HUES48 (cell line): Measurements from ENCODE around the gene PDE6A.
"Not testable (repeated sequence)": the region's sequence is repeated elsewhere in the genome, so short reads cannot be mapped to it uniquely, and the experiment has no call there.

Experiments used
- H3K27ac ChIP-seq: one replicate; pipeline ENCODE4 v1.7.0; 2013; ENCODE audit warnings: low read depth, low read length, inconsistent platforms
- H3K27me3 ChIP-seq: 2 replicates; pipeline ENCODE4 v1.6.1; 2013; ENCODE audit warnings: mild to moderate bottlenecking, low read length; ENCODE audit not compliant: control insufficient read depth, insufficient read depth
- H3K36me3 ChIP-seq: 2 replicates; pipeline ENCODE4 v1.6.1; 2013; ENCODE audit warnings: low read length; ENCODE audit not compliant: control insufficient read depth, insufficient read depth
- H3K4me1 ChIP-seq: 2 replicates; pipeline ENCODE4 v1.6.1; 2013; ENCODE audit warnings: mild to moderate bottlenecking, low read length; ENCODE audit not compliant: control insufficient read depth, insufficient read depth
- H3K4me3 ChIP-seq: 2 replicates; pipeline ENCODE4 v1.5.1; 2013; ENCODE audit warnings: mild to moderate bottlenecking, low read depth, low read length
- H3K9ac ChIP-seq: 2 replicates; pipeline ENCODE4 v1.6.1; 2013; ENCODE audit warnings: mild to moderate bottlenecking, low read depth, low read length, moderate library complexity
- H3K9me3 ChIP-seq: 2 replicates; pipeline ENCODE4 v1.6.1; 2013; ENCODE audit warnings: low read length; ENCODE audit not compliant: control insufficient read depth, insufficient read depth

PDE6A gene

DNA sequence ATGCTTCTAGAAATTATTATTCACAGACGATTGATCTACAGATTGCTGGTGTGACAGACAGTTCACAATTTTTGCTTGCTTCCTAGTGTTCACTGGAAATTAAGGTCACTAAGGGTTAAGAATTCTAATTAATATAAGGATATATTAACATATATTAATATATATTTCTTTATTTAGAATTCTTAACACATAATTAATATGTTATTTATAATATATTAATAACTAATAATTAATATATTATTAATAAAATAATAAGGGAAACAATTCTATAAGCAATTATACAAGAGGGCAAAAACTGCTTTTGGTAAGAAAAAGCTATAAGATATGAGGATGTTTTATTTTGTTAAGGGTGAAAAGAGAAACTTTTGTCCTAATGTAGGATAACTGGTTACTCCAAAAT is 56.3 kb downstream of the PDE6A start:
- no peaks in the 10 kb centered on the region for H3K36me3 ChIP-seq
- H3K27me3 ChIP-seq = no peaks in the 10 kb centered on the region
- H3K9ac ChIP-seq = no peak overlapping the region
- no peaks in the 10 kb centered on the region for H3K9me3 ChIP-seq
- H3K27ac ChIP-seq = no peak overlapping the region
- no peak overlapping the region for H3K4me3 ChIP-seq
- no peaks in the 10 kb centered on the region for H3K4me1 ChIP-seq

DNA sequence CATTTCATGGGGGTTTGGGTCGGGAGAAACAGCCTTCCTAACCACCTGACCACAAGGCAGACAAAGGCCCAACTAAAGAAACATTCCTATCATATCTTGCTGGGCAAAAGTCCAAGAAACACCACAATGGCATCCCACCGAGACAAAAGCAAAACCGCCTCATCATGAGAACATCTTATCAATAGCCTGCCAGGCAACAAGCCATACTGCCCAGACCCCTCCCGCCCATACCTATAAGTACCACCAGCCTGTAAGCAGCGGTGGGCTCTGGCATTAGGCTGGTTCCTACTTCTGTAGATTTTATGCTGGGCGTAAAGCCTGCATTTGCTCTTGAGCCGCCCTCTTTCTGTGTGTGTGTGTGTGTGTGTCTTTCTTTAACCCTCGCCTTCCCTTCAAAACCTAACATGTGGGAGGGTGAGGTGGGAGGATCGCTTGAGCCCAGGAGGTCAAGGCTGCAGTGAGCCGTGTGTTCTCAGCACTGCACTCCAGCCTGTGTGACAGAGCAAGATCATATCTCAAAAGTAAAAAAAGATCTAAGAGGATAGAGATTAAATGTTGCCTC is 56.9 kb downstream of the PDE6A start:
- H3K27ac ChIP-seq = no peak overlapping the region
- no peaks in the 10 kb centered on the region for H3K4me1 ChIP-seq
- H3K9ac ChIP-seq = no peak overlapping the region
- no peaks in the 10 kb centered on the region for H3K27me3 ChIP-seq
- no peaks in the 10 kb centered on the region for H3K9me3 ChIP-seq
- H3K4me3 ChIP-seq = no peak overlapping the region
- H3K36me3 ChIP-seq = no peaks in the 10 kb centered on the region

DNA sequence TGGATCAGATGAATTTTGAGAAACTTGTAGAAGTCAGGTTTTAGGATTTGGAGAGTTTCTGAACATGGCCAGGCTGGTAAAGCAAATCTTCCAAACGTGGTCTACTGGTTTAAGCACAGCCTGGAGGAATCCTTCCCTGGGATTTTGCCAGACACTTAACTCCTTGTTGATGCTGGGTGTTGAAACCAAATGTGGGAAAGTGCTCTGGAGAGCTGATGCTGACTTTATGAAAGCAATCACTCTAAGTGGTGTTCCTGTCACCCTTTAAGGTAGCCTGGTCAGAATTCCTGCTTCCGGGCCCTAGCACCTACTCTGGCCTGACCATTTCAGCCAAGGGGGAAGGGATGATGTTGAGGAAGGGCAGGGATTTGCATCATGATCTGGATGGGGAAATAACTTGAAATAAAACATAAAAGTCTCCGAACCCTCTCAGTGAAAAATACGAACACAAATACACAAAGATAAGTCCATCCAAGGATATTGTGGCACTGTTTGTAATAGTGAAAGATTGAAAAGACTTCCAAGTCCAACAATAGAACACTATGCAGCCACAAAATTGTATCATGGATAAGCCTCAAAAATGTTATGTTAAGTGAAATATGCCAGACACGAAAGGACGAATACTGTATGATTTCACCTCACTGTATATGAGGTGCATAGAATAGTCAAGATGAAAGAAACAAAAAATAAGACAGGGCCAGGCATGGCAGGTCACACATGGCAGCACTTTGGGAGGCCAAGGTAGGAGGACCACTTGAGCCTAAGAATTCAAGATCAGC is 57.7 kb downstream of the PDE6A start:
- Histone ChIP-seq H3K27me3 (no peaks in the 10 kb centered on the region), H3K4me1 (no peaks in the 10 kb centered on the region), H3K4me3 (no peak overlapping the region), H3K9me3 (no peaks in the 10 kb centered on the region), H3K9ac (no peak overlapping the region), H3K27ac (no peak overlapping the region), H3K36me3 (no peaks in the 10 kb centered on the region)

DNA sequence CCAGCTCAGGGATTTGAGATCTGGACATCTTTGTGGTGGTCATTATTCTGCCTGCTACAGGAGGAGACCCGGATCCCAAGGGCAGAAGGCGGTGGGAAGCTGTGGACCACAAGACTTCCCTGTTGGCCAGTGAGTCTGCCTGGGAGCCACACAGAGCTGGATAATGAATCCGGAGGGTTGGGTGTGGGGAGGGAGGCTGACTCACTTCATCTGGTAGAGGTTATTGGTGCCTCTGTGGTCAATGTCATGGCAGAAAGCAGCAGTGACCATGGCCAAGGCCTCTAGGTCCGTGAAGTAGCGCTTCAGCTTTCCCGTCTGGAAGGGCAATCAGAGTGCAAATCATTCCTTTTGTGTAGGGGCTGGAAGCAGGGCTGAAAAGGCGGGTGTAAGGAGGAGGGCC is 58.5 kb downstream of the PDE6A start:
- Histone ChIP-seq H3K9ac (no peak overlapping the region), H3K27me3 (no peaks in the 10 kb centered on the region), H3K4me1 (no peaks in the 10 kb centered on the region), H3K9me3 (no peaks in the 10 kb centered on the region), H3K27ac (no peak overlapping the region), H3K36me3 (no peaks in the 10 kb centered on the region), H3K4me3 (no peak overlapping the region)

DNA sequence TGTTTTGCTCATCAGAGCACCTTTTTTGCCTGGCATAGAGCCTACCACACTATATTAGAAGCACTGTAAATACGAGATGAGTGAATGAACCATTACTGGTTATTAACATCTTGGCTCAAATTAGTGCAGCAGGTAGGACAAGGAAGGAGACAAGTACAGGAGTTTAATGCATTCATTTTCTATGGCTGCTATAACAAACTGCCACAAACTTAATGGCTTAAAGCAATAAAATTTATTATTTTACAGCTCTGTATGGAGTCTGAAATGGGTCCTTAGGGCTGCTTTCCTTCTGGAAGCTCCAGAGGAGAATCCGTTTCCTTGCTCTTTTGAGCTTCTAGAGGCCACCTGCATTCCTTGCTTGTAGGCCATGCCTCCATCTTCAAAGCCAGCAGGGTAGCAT is 59.1 kb downstream of the PDE6A start:
- Histone ChIP-seq H3K9me3 (no peaks in the 10 kb centered on the region), H3K4me3 (no peak overlapping the region), H3K27me3 (no peaks in the 10 kb centered on the region), H3K27ac (no peak overlapping the region), H3K9ac (no peak overlapping the region), H3K36me3 (no peaks in the 10 kb centered on the region), H3K4me1 (no peaks in the 10 kb centered on the region)

DNA sequence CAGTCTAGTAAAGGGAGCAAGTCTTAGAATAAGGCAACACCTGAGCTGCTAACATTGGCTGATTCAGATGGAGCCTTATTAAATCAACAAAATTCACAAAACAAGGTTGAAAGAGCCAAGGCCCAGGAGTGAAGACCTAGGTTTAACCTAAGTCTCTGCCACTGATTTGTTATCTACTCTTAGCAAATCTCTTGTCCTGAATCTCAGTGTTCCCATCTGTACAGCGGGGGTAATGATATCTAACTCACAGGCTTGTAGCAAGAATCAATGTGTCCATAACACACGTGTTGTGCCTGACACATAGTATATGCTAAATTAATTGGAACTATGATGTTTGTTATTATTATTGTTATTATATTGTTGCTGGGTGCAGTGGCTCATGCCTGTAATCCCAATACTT is 61.0 kb downstream of the PDE6A start:
- Histone ChIP-seq H3K27me3 (no peaks in the 10 kb centered on the region), H3K9me3 (no peaks in the 10 kb centered on the region), H3K36me3 (no peaks in the 10 kb centered on the region), H3K4me3 (no peak overlapping the region), H3K27ac (no peak overlapping the region), H3K4me1 (no peaks in the 10 kb centered on the region), H3K9ac (no peak overlapping the region)

DNA sequence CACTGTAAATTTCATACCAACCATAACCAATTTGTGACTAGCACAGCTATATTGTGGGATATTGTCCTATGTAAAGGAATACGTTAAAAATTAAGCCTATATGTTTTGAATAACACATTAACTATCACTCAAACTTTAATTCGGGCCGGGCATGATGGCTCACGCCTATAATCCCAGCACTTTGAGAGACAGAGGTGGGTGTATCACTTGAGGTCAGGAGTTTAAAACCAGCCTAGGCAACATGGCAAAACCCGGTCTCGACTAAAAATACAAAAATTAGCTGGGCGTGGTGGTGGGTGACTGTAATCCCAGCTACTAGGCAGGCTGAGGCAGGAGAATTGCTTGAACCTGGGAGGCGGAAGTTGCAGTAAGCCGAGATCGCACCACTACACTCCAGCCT is 62.0 kb downstream of the PDE6A start:
- H3K4me1 ChIP-seq, H3K36me3 ChIP-seq, H3K27ac ChIP-seq, H3K4me3 ChIP-seq, H3K9ac ChIP-seq, H3K27me3 ChIP-seq, H3K9me3 ChIP-seq: not testable (repeated sequence)

DNA sequence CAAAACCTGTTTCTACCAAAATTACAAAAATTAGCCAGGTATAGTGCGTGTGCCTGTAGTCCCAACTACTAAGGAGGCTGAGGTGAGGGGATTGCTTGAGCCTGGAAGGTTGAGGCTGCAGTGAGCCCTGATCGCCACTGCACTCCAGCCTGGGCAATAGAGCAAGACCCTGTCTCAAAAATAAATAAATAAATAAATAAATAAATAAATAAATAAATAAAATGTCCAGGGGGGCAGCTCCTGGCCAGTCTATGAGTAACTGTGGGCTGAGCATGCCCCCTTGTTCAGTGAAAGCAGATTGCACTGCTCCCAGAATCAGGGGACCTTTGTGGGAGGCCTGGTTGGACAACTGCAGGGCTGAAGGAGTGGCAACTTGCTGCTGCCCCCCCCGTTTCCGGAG is 62.7 kb downstream of the PDE6A start:
- no peak overlapping the region for H3K9ac ChIP-seq
- no peaks in the 10 kb centered on the region for H3K4me1 ChIP-seq
- H3K27ac ChIP-seq = no peak overlapping the region
- H3K9me3 ChIP-seq = no peaks in the 10 kb centered on the region
- H3K4me3 ChIP-seq = no peak overlapping the region
- H3K36me3 ChIP-seq = no peaks in the 10 kb centered on the region
- H3K27me3 ChIP-seq = no peaks in the 10 kb centered on the region

DNA sequence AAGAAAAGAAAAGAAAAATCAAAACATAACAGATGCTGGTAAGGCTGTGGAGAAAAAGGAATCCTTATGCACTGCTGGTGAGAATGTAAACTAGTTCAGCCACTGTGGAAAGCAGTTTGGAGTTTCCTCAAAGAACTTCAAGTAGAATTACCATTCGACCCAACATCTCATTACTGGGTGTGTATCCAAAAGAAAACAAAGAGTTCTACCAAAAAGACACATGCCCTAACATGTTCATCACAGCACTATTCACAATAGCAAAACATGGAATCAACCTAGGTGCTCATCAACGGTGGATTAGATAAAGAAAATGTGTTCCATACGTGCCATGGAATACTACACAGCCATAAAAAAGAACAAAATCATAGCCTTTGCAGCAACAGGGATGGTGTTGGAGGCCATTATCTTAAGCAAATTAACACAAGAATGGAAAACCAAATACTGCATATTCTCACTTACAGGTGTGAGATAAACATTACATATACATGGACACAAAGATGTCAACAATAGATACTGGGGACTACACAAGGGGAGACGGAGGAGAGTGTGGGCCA is 63.4 kb downstream of the PDE6A start:
- H3K4me3 ChIP-seq = no peak overlapping the region
- H3K9ac ChIP-seq = no peak overlapping the region
- H3K27me3 ChIP-seq = no peaks in the 10 kb centered on the region
- no peaks in the 10 kb centered on the region for H3K9me3 ChIP-seq
- H3K27ac ChIP-seq = no peak overlapping the region
- no peaks in the 10 kb centered on the region for H3K36me3 ChIP-seq
- no peaks in the 10 kb centered on the region for H3K4me1 ChIP-seq

DNA sequence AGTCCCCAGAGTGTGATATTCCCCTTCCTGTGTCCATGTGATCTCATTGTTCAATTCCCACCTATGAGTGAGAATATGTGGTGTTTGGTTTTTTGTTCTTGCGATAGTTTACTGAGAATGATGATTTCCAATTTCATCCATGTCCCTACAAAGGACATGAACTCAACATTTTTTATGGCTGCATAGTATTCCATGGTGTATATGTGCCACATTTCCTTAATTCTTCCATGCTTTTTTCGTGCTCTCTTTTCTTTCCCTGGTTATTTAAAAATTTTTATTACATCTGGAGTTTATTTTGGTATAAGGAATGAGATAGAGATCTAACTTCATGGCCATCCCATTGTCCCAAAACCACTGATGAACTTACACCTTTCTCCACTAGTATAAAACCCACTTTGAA is 65.0 kb downstream of the PDE6A start:
- H3K9ac ChIP-seq, H3K36me3 ChIP-seq, H3K9me3 ChIP-seq, H3K27me3 ChIP-seq, H3K4me1 ChIP-seq, H3K27ac ChIP-seq, H3K4me3 ChIP-seq: not testable (repeated sequence)

DNA sequence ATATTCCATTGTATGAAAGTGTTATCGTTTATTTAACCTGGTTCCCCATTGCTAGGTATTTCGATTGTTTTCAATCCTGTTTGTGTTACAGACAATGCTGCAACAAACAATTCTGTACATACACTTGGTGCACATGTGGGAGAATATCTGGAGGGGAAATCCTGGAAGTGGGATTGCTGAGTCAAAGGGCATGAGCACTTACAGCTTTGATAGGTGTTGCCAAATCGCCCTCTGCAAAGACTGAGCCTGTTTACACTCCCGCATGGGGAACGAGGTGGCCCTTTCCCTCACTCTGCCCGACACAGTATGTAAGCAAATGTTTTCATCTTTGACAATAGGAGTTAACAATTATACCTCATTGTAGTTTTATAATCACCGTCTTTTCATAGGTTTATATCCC is 66.2 kb downstream of the PDE6A start:
- Histone ChIP-seq H3K4me1 (no peaks in the 10 kb centered on the region), H3K9ac (no peak overlapping the region), H3K9me3 (no peaks in the 10 kb centered on the region), H3K36me3 (no peaks in the 10 kb centered on the region), H3K4me3 (no peak overlapping the region), H3K27me3 (no peaks in the 10 kb centered on the region), H3K27ac (peak overlapping the region; percentile 0)
